Right lobe of liver (tissue), 6 donors: ENCODE measurements around the gene MNT. TPM values are rescaled to one million over a fixed set of nuclear protein-coding genes. Genes with fewer than 3 reads are reported as not detected.
A peak's percentile ranks its signal among the peaks of the same experiment; 100 is the strongest.

Experiments
- ATAC-seq, 4 donors: fragments of 200-7000 bp; cut with Tn5 transposase; one replicate each; pipeline ENCODE4 v1.9.1; 2020; ENCODE audit warnings: mild to moderate bottlenecking in 4 of 4, moderate library complexity in 4 of 4
- DNase-seq, 3 donors: peaks; one replicate each; pipeline ENCODE4 v3.0.0-alpha.2; 2020
- H3K27ac ChIP-seq, 3 donors: fragments of 200-600 bp; one replicate each; pipeline ENCODE4 v1.8.0; 2022
- H3K27me3 ChIP-seq, 2 donors: fragments of 200-600 bp; one replicate each; pipeline ENCODE4 v1.8.0; 2022
- H3K36me3 ChIP-seq, 4 donors: fragments of 200-600 bp; sonication (generic) in 1 of 4; one replicate each; pipeline versions ENCODE4 v1.5.1 to v1.8.0; 2017 to 2022; ENCODE audit warnings: control low read depth in 1 of 4
- H3K4me1 ChIP-seq, 4 donors: fragments of 200-600 bp; sonication (generic) in 1 of 4; one replicate each; pipeline versions ENCODE4 v1.5.1 to v1.8.0; 2017 to 2022; ENCODE audit warnings: control low read depth in 1 of 4
- H3K4me3 ChIP-seq, 3 donors: fragments of 200-600 bp; one replicate each; pipeline ENCODE4 v1.8.0; 2022
- H3K9me3 ChIP-seq, 4 donors: fragments of 200-600 bp; sonication (generic) in 1 of 4; one replicate each; pipeline versions ENCODE4 v1.5.1 to v1.8.0; 2017 to 2022; ENCODE audit warnings: control low read depth in 1 of 4
- CTCF ChIP-seq, 4 donors: fragments of 200-600 bp in 3 of 4; fragments of 450-650 bp in 1 of 4; IDR thresholded peaks; one replicate each; pipeline versions ENCODE4 v1.5.1 to v1.8.0; 2016 to 2022; ENCODE audit warnings: antibody characterized with exemption in 4 of 4, mild to moderate bottlenecking in 2 of 4
- POLR2A ChIP-seq: fragments of 450-650 bp; IDR thresholded peaks from one replicate; pipeline ENCODE4 v1.6.1; 2017; ENCODE audit warnings: antibody characterized with exemption, mild to moderate bottlenecking
- WGBS: methylation state at CpG from one replicate; pipeline ENCODE4 v1.1.6; 2018; ENCODE audit warnings: low coverage, low lambda C conversion rate; ENCODE audit not compliant: insufficient coverage; ENCODE audit errors: missing lambda C conversion rate; 5-methylcytosine and 5-hydroxymethylcytosine counted together
- intact Hi-C, 2 donors: fragments of 100-400 bp; cut with DNase I; formaldehyde crosslinking; loops; one replicate each; pipeline versions ENCODE4 v1.11.2 to v1.14.1; 2022
- total RNA-seq, 6 experiments: library from RNA; depleted of rRNA in 2 of 6; stranded (reverse); fragments of >200 nt in 2 of 6; fragmentation: NEBNext Ultra II Directional in 3 of 6; extraction: Animal tissue kit (Norgen Biotek cat#: 25700) in 3 of 6; gene quantifications; one replicate each; pipeline versions ENCODE4 v1.1.0 to v1.2.4, GENCODE V29; 2016 to 2023
- donor health status: DM: no; HTN: yes; CAD: no.
- donor health status: DM: no; HTN: no; CAD: no.
- donor health status: DM: no; HTN: no; CAD: no.
- donor health status: DM: no; HTN: yes; CAD: no.
- donor health status: DM: no; HTN: yes; CAD: no.

Gene MNT
- total RNA-seq, 6 experiments from 2014 or later = 3.3 to 12.6 (median 7.0) TPM

GRCh38 chr17:2337544-2338314 lies 63.1 kb downstream of the MNT start:
- Histone ChIP-seq H3K4me1 (peaks cover 0 to 10% (median 5%) of the 10 kb centered on the region in 4 donors), H3K27ac (peak overlapping the region in 2 of 3 donors; percentile 65 to 71), H3K9me3 (no peaks in the 10 kb centered on the region), H3K4me3 (peak overlapping the region; percentile 47 to 98 (median 87)), H3K36me3 (peaks cover 0 to 24% (median 12%) of the 10 kb centered on the region in 4 donors), H3K27me3 (no peaks in the 10 kb centered on the region)
- intact Hi-C loops = no loop called here
- ATAC-seq (peak; percentile 46 to 65 (median 53)), DNase-seq (peak; percentile 66 to 71 (median 69))
- TF ChIP-seq CTCF (IDR thresholded peaks at IDR 0.05) (no peak), POLR2A (peak; percentile 32)
- 5% methylated on average over 8 of the region's 92 CpGs for WGBS

- intact Hi-C loops = no loop called here
Measured at GRCh38 chr17:2336852-2337543, 63.9 kb downstream of the MNT start, which contains the start of gene SGSM2. Gene SGSM2, plus strand, starts transcription at chr17:2337501. Its CDS starts 188 bp downstream, at chr17:2337689.

GRCh38 chr17:2336215-2336851 lies 64.5 kb downstream of the MNT start, which contains the start of gene TSR1:
Gene TSR1, minus strand, starts transcription at chr17:2336457. Its CDS starts 30 bp downstream, at chr17:2336427.
- peaks cover 0 to 10% (median 5%) of the 10 kb centered on the region in 4 donors for H3K4me1 ChIP-seq
- no peaks in the 10 kb centered on the region for H3K27me3 ChIP-seq
- H3K4me3 ChIP-seq = peak within 1 kb of the TSS; percentile 47 to 98 (median 87)
- TF ChIP-seq CTCF (IDR thresholded peaks at IDR 0.05) = peak in 3 of 4 donors; percentile 16 to 36 (median 24)
- peak; percentile 86 for TF ChIP-seq POLR2A
- peak within 1 kb of the TSS; percentile 39 to 65 (median 52) for H3K27ac ChIP-seq
- H3K36me3 ChIP-seq = peaks cover 5 to 38% (median 19%) of the 10 kb centered on the region in 4 donors
- peak; percentile 95 to 97 (median 97) for ATAC-seq
- H3K9me3 ChIP-seq = no peaks in the 10 kb centered on the region
- under 1% methylated on average over 28 of the region's 48 CpGs for WGBS
- peak; percentile 92 to 94 (median 93) for DNase-seq
- intact Hi-C loops = no loop called here

More at GRCh38 chr17:2336852-2337543, 63.9 kb downstream of the MNT start, which contains the start of gene SGSM2:
- ATAC-seq (peak; percentile 27 to 54 (median 52)), DNase-seq (peak; percentile 62 to 72 (median 63))
- Histone ChIP-seq H3K27ac (peak within 1 kb of the TSS; percentile 52 to 71 (median 65)), H3K27me3 (no peaks in the 10 kb centered on the region), H3K4me1 (peaks cover 0 to 10% (median 5%) of the 10 kb centered on the region in 4 donors), H3K36me3 (peaks cover 0 to 31% (median 16%) of the 10 kb centered on the region in 4 donors), H3K9me3 (no peaks in the 10 kb centered on the region), H3K4me3 (peak within 1 kb of the TSS; percentile 47 to 98 (median 87))
- 0% methylated on average over 6 of the region's 77 CpGs for WGBS
- TF ChIP-seq CTCF (IDR thresholded peaks at IDR 0.05) = no peak
- no peak for TF ChIP-seq POLR2A

- Histone ChIP-seq H3K27ac (peak overlapping the region in 1 of 3 donors; percentile 52), H3K9me3 (no peaks in the 10 kb centered on the region), H3K27me3 (no peaks in the 10 kb centered on the region), H3K4me3 (peak overlapping the region; percentile 47 to 98 (median 87)), H3K4me1 (peaks cover 0 to 10% (median 5%) of the 10 kb centered on the region in 4 donors), H3K36me3 (peaks cover 8 to 43% (median 23%) of the 10 kb centered on the region in 4 donors)
- intact Hi-C loops = no loop called here
- TF ChIP-seq POLR2A (no peak), CTCF (IDR thresholded peaks at IDR 0.05) (no peak)
- no peak for ATAC-seq
- WGBS = 2% methylated on average over 9 of the region's 17 CpGs
- no peak for DNase-seq
Measured at GRCh38 chr17:2335726-2336214, 65.1 kb downstream of the MNT start.
